ENCODE results near the gene EFEMP1. TPM values are rescaled to one million over a fixed set of nuclear protein-coding genes. Genes with fewer than 3 reads are reported as not detected.

Gene EFEMP1
- total and polyA plus RNA-seq, 11 donors = 11.3 to 201 (median 34.4) TPM

DNA sequence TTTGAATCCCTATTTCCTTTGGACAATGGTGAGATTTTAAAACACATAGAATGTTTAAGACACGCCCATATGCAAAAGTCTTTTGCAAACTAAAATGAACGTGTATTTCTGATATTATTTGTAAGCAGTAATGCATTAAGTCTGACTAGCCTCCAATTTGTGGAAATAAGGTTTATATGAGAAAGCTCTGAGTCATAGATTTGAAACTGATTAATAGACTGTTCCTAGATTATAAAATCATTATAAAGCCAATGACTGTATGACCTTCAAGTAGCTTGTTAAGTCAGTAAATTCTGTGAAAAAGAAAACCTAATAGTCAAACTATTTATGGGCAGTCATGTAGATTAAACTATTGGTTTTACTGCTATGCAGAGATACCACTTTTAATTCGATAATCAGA, 12.8 kb upstream of the EFEMP1 start:
- WGBS, 4 donors = 54 to 71% (median 62%) methylated on average over 3 of the region's 3 CpGs
- Histone ChIP-seq H3K27ac (no peak overlapping the region), H3K36me3 (no peaks in the 10 kb centered on the region), H3K4me1 (no peaks in the 10 kb centered on the region), H3K9me3 (no peaks in the 10 kb centered on the region), H3K27me3 (no peaks in the 10 kb centered on the region), H3K4me3 (no peak overlapping the region)
- TF ChIP-seq POLR2A (IDR thresholded peaks at IDR 0.05) = no peak
- TF ChIP-seq, protein P1, sequence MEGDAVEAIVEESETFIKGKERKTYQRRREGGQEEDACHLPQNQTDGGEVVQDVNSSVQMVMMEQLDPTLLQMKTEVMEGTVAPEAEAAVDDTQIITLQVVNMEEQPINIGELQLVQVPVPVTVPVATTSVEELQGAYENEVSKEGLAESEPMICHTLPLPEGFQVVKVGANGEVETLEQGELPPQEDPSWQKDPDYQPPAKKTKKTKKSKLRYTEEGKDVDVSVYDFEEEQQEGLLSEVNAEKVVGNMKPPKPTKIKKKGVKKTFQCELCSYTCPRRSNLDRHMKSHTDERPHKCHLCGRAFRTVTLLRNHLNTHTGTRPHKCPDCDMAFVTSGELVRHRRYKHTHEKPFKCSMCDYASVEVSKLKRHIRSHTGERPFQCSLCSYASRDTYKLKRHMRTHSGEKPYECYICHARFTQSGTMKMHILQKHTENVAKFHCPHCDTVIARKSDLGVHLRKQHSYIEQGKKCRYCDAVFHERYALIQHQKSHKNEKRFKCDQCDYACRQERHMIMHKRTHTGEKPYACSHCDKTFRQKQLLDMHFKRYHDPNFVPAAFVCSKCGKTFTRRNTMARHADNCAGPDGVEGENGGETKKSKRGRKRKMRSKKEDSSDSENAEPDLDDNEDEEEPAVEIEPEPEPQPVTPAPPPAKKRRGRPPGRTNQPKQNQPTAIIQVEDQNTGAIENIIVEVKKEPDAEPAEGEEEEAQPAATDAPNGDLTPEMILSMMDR (IDR thresholded peaks at IDR 0.05) = no peak
- intact Hi-C loops (cut with DNase I) = no loop called here
- no peak for DNase-seq
- ATAC-seq = no peak

GRCh38 chr2:55934337-55934736, 10.8 kb upstream of the EFEMP1 start:
- Histone ChIP-seq H3K4me1 (no peaks in the 10 kb centered on the region), H3K36me3 (no peaks in the 10 kb centered on the region), H3K4me3 (no peak overlapping the region), H3K9me3 (no peaks in the 10 kb centered on the region), H3K27ac (no peak overlapping the region), H3K27me3 (no peaks in the 10 kb centered on the region)
- intact Hi-C loops (cut with DNase I) = no loop called here
- no peak for DNase-seq
- no peak for ATAC-seq
- TF ChIP-seq, protein P1 (IDR thresholded peaks at IDR 0.05) = no peak
- no peak for TF ChIP-seq POLR2A (IDR thresholded peaks at IDR 0.05)
- 43 to 77% (median 65%) methylated on average over 2 of the region's 2 CpGs for WGBS, 4 donors

GRCh38 chr2:55932843-55933242, 9.3 kb upstream of the EFEMP1 start:
- intact Hi-C loops (cut with DNase I) = no loop called here
- DNase-seq (no peak), ATAC-seq (no peak)
- Histone ChIP-seq H3K27me3 (peaks cover 0 to 10% (median 0%) of the 10 kb centered on the region in 9 donors), H3K27ac (no peak overlapping the region), H3K36me3 (no peaks in the 10 kb centered on the region), H3K4me3 (no peak overlapping the region), H3K9me3 (no peaks in the 10 kb centered on the region), H3K4me1 (no peaks in the 10 kb centered on the region)
- WGBS, 4 donors = 74 to 82% (median 75%) methylated on average over 3 of the region's 3 CpGs
- TF ChIP-seq, protein P1 (IDR thresholded peaks at IDR 0.05) = no peak
- no peak for TF ChIP-seq POLR2A (IDR thresholded peaks at IDR 0.05)

DNA sequence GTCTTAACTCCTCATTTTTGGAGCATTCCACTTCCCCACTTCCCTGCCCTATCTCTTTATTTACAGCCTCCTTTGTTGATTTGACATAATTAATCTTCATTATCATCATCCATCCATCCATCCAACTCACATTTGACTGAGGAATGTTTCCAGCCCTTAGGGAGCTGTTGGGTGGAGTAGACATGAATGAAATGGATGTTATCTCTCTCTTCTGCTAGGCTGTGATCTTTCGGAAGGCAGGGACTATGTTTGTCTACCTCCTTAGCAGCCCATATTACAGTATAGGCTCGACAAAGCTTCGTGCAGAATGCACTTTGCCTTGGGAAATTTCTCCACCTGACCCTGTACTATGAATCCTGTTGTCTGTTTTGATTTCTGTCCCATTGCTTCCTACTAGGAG, 7.7 kb upstream of the EFEMP1 start:
- Histone ChIP-seq H3K4me3 (no peak overlapping the region), H3K27me3 (peaks cover 0 to 18% (median 0%) of the 10 kb centered on the region in 9 donors), H3K9me3 (no peaks in the 10 kb centered on the region), H3K36me3 (no peaks in the 10 kb centered on the region), H3K4me1 (no peaks in the 10 kb centered on the region), H3K27ac (no peak overlapping the region)
- no peak for ATAC-seq
- DNase-seq = no peak
- intact Hi-C loops (cut with DNase I) = no loop called here
- TF ChIP-seq, protein P1 (IDR thresholded peaks at IDR 0.05) = no peak
- no peak for TF ChIP-seq POLR2A (IDR thresholded peaks at IDR 0.05)
- WGBS, 4 donors = 46 to 61% (median 58%) methylated on average over 3 of the region's 3 CpGs

All from heart left ventricle (tissue), 16 donors.